OCI-LY3 (cell line): Measurements from ENCODE around the gene TECPR2.

Experiments used
- CTCF ChIP-seq: fragments of 200-600, 300-600 bp; sonication (generic); IDR thresholded peaks from 2 replicates; pipeline ENCODE4 v1.5.1; 2014; ENCODE audit warnings: antibody characterized with exemption, low read length, low read depth
- EZH2phosphoT487 ChIP-seq: fragments of 200-600 bp; shearing (Covaris generic); IDR thresholded peaks from 2 replicates; pipeline ENCODE4 v1.6.1; 2018; ENCODE audit warnings: antibody characterized with exemption, mixed run types, low read depth

- TF ChIP-seq CTCF: no peak
- TF ChIP-seq EZH2phosphoT487: no peak
Observed at GRCh38 chr14:102407258-102407657, 44.5 kb downstream of the TECPR2 start.
